ENCODE results near the gene MFAP3. TPM values are rescaled to one million over a fixed set of nuclear protein-coding genes. Genes with fewer than 3 reads are reported as not detected.

The MFAP3 gene
- polyA plus RNA-seq, 2 of the 4 experiments (the other 2 are of a cell fraction), result 25.1 to 38.9 TPM

DNA sequence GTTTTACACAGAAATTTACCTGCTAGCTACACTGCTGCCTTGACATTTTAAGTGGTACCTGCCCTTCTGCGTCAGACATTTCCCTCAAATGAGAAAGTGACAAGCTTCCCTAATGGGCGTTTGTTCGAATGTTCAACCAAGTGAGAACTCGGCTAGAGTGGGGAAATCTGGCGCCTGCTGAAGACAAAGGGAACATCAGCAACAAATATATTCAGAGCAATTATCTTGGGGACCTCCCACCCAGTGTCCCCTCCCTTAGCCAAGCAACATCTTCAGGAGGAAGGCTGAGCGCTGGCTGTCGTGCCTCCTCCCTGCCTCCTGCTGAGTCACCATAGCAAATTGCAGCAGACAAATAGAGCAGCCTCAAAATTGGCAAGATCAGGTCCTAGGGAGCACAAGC is 57.1 kb downstream of the MFAP3 start (continued):
- TF ChIP-seq TP53 (CRISPR knock-in tag; IDR thresholded peaks at IDR 0.05), result no peak
- TF ChIP-seq MYC (IDR thresholded peaks at IDR 0.05; ENCODE audit: borderline replicate concordance, low read length), result no peak

DNA sequence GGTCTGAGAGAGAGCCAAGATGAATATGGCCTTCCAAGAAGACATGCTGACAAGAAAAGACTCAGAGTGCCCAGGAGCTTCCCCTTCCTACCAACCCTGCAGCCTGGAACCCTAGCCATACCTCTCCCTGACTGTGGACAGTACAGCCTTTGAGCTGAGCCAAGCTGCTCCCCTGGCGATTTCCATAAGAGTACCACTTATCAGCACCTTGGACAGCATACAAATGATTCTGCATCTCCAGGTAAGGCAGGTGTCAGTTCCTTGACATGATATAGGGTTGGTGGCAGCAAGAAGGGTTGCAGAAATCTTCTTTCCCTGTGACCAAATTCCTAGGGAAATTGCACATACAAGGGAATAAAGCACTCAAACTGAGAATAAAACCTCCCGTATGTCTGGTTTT is 58.3 kb downstream of the MFAP3 start:
- TF ChIP-seq, protein P1, sequence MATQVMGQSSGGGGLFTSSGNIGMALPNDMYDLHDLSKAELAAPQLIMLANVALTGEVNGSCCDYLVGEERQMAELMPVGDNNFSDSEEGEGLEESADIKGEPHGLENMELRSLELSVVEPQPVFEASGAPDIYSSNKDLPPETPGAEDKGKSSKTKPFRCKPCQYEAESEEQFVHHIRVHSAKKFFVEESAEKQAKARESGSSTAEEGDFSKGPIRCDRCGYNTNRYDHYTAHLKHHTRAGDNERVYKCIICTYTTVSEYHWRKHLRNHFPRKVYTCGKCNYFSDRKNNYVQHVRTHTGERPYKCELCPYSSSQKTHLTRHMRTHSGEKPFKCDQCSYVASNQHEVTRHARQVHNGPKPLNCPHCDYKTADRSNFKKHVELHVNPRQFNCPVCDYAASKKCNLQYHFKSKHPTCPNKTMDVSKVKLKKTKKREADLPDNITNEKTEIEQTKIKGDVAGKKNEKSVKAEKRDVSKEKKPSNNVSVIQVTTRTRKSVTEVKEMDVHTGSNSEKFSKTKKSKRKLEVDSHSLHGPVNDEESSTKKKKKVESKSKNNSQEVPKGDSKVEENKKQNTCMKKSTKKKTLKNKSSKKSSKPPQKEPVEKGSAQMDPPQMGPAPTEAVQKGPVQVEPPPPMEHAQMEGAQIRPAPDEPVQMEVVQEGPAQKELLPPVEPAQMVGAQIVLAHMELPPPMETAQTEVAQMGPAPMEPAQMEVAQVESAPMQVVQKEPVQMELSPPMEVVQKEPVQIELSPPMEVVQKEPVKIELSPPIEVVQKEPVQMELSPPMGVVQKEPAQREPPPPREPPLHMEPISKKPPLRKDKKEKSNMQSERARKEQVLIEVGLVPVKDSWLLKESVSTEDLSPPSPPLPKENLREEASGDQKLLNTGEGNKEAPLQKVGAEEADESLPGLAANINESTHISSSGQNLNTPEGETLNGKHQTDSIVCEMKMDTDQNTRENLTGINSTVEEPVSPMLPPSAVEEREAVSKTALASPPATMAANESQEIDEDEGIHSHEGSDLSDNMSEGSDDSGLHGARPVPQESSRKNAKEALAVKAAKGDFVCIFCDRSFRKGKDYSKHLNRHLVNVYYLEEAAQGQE (IDR thresholded peaks at IDR 0.05), result peak; percentile 89
- no peak for TF ChIP-seq CBX8 (IDR thresholded peaks at IDR 0.05)
- no peak for TF ChIP-seq ZNF302 (CRISPR knock-in tag; IDR thresholded peaks at IDR 0.05)
- peak; percentile 66; the same call in 1 of the 2 replicates for TF ChIP-seq EHMT2 (IDR thresholded peaks at IDR 0.05; ENCODE audit: low read depth)
- no peak for TF ChIP-seq RFX5 (IDR thresholded peaks at IDR 0.05)
- no peak for TF ChIP-seq NR3C1 (IDR thresholded peaks at IDR 0.05)
- TF ChIP-seq BHLHE40 (IDR thresholded peaks at IDR 0.05; ENCODE audit: low read depth, low read length), result no peak
- TF ChIP-seq FOSB (CRISPR knock-in tag; IDR thresholded peaks at IDR 0.05), result no peak
- H3K27ac ChIP-seq, result no peak overlapping the region
- H3K4me3 ChIP-seq, result no peak overlapping the region
- H3K4me1 ChIP-seq, result peaks cover 6% of the 10 kb centered on the region
- ChIA-PET POLR2A (no interaction called here), CTCF (interaction anchor here (1.6 kb wide), 1 partner anchor 25 kb away, joined by 5 read pairs; no protein-coding TSS in a partner anchor)
- DNase-seq (ENCODE audit: low read depth in 1 of 2, low spot score in 1 of 2) (no peak), ATAC-seq (0 out of 6 replicates have a peak, but pooled peaks of 1 of the 2 experiments have one; percentile 34), FAIRE-seq (no peak)
- WGBS (ENCODE audit: missing lambda C conversion rate), result 54% methylated on average over 2 of the region's 2 CpGs
- H3K4me2 ChIP-seq, result no peak overlapping the region
- no peaks in the 10 kb centered on the region for H3K9me3 ChIP-seq

- POLR2A ChIA-PET, result no interaction called here
- TF ChIP-seq CHD2 (IDR thresholded peaks at IDR 0.05; ENCODE audit: low read length, partially characterized antibody), result no peak
- no peak for TF ChIP-seq TP53 (CRISPR knock-in tag; IDR thresholded peaks at IDR 0.05)
- no peak for TF ChIP-seq GATA3 (IDR thresholded peaks at IDR 0.05; ENCODE audit: borderline replicate concordance)
- no peak for ATAC-seq
- CTCF ChIA-PET, result interaction anchor here (0.8 kb wide), 1 partner anchor 82 kb away, joined by 3 read pairs; no protein-coding TSS in a partner anchor
- no peak for DNase-seq (ENCODE audit: low read depth in 1 of 2, low spot score in 1 of 2)
- no peak overlapping the region for H3K4me2 ChIP-seq
- H3K4me3 ChIP-seq, result no peak overlapping the region
- FAIRE-seq, result no peak
- H3K27ac ChIP-seq, result no peak overlapping the region
- 14% methylated on average over 2 of the region's 2 CpGs for WGBS (ENCODE audit: missing lambda C conversion rate)
- no peaks in the 10 kb centered on the region for H3K4me1 ChIP-seq
- no peaks in the 10 kb centered on the region for H3K9me3 ChIP-seq
Observed at GRCh38 chr5:154098465-154098864, 59.7 kb downstream of the MFAP3 start.

- H3K4me1 ChIP-seq, result no peaks in the 10 kb centered on the region
- TF ChIP-seq NR3C1 (IDR thresholded peaks at IDR 0.05), result no peak
- no peak for TF ChIP-seq HES2 (IDR thresholded peaks at IDR 0.05)
- no peak for TF ChIP-seq KDM1A (IDR thresholded peaks at IDR 0.05; ENCODE audit: low read depth)
- TF ChIP-seq, protein P2, sequence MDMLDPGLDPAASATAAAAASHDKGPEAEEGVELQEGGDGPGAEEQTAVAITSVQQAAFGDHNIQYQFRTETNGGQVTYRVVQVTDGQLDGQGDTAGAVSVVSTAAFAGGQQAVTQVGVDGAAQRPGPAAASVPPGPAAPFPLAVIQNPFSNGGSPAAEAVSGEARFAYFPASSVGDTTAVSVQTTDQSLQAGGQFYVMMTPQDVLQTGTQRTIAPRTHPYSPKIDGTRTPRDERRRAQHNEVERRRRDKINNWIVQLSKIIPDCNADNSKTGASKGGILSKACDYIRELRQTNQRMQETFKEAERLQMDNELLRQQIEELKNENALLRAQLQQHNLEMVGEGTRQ (IDR thresholded peaks at IDR 0.05), result no peak
- TF ChIP-seq MAX (IDR thresholded peaks at IDR 0.05), result no peak
- no peak for TF ChIP-seq HOXB13 (CRISPR knock-in tag; IDR thresholded peaks at IDR 0.05; ENCODE audit: low read depth)
- TF ChIP-seq JUN (IDR thresholded peaks at IDR 0.05), result no peak
- TF ChIP-seq CHD4 (IDR thresholded peaks at IDR 0.05; ENCODE audit: borderline replicate concordance), result no peak
- TF ChIP-seq CHD2 (IDR thresholded peaks at IDR 0.05; ENCODE audit: low read length, partially characterized antibody), result no peak
- no peak for TF ChIP-seq NFE2L2 (conservative IDR thresholded peaks at IDR 0.05; ENCODE audit: low read length)
- TF ChIP-seq GATA3 (IDR thresholded peaks at IDR 0.05; ENCODE audit: borderline replicate concordance), result no peak
- H3K27ac ChIP-seq, result no peak overlapping the region
- H3K9me3 ChIP-seq, result no peaks in the 10 kb centered on the region
- POLR2A ChIA-PET, result no interaction called here
- CTCF ChIA-PET, result interaction anchor here (2.2 kb wide), 1 partner anchor 10 kb away, joined by 6 read pairs; no protein-coding TSS in a partner anchor
- ATAC-seq (no peak), FAIRE-seq (no peak), DNase-seq (ENCODE audit: low read depth in 1 of 2, low spot score in 1 of 2) (no peak)
- 50% methylated on average over 1 of the region's 1 CpG for WGBS (ENCODE audit: missing lambda C conversion rate)
- no peak overlapping the region for H3K4me2 ChIP-seq
- H3K4me3 ChIP-seq, result no peak overlapping the region
Observed at GRCh38 chr5:154101184-154101583, 62.4 kb downstream of the MFAP3 start.
